Lower leg skin (tissue), 3 donors: ENCODE data around the gene OR13C4.

ENCODE experiments used
- POLR2A ChIP-seq, 2 donors: fragments of 450-650 bp; IDR thresholded peaks; one replicate each; pipeline ENCODE4 v1.6.1; 2016 to 2017; ENCODE audit warnings: antibody characterized with exemption in 2 of 2, mild to moderate bottlenecking in 1 of 2, moderate library complexity in 1 of 2
- TF ChIP-seq, protein P1 (sequence below), 3 donors: fragments of 450-650 bp; IDR thresholded peaks; one replicate each; pipeline ENCODE4 v1.5.1; 2016; ENCODE audit warnings: antibody characterized with exemption in 3 of 3, mild to moderate bottlenecking in 3 of 3, moderate library complexity in 2 of 3

- TF ChIP-seq, protein P1, sequence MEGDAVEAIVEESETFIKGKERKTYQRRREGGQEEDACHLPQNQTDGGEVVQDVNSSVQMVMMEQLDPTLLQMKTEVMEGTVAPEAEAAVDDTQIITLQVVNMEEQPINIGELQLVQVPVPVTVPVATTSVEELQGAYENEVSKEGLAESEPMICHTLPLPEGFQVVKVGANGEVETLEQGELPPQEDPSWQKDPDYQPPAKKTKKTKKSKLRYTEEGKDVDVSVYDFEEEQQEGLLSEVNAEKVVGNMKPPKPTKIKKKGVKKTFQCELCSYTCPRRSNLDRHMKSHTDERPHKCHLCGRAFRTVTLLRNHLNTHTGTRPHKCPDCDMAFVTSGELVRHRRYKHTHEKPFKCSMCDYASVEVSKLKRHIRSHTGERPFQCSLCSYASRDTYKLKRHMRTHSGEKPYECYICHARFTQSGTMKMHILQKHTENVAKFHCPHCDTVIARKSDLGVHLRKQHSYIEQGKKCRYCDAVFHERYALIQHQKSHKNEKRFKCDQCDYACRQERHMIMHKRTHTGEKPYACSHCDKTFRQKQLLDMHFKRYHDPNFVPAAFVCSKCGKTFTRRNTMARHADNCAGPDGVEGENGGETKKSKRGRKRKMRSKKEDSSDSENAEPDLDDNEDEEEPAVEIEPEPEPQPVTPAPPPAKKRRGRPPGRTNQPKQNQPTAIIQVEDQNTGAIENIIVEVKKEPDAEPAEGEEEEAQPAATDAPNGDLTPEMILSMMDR (IDR thresholded peaks at IDR 0.05): no peak
- no peak for TF ChIP-seq POLR2A (IDR thresholded peaks at IDR 0.05)
These were observed 12.3 kb upstream of the OR13C4 start for GRCh38 chr9:104539275-104539674.
